H9 (cell line): ENCODE measurements around the gene MPC1. TPM values are rescaled to one million over a fixed set of nuclear protein-coding genes. Genes with fewer than 3 reads are reported as not detected.

Source experiments
- DNase-seq: peaks from one replicate; pipeline ENCODE4 v3.0.0-alpha.2; 2017
- H2AFZ ChIP-seq: one replicate; pipeline ENCODE4 v1.6.1; 2013; ENCODE audit warnings: mild to moderate bottlenecking, low read length, control low read depth, moderate library complexity
- H2AK5ac ChIP-seq: 2 replicates; pipeline ENCODE4 v1.6.1; 2013; ENCODE audit warnings: low read length, control low read depth, mixed read lengths; ENCODE audit not compliant: insufficient read length
- H2BK120ac ChIP-seq: one replicate; pipeline ENCODE4 v1.6.1; 2013; ENCODE audit warnings: low read depth, mild to moderate bottlenecking, low read length, control low read depth, inconsistent platforms; ENCODE audit not compliant: poor library complexity, severe bottlenecking
- H2BK12ac ChIP-seq: 2 replicates; pipeline ENCODE4 v1.6.1; 2013; ENCODE audit warnings: low read length, control low read depth, mixed read lengths, low read depth; ENCODE audit not compliant: insufficient read length
- H2BK15ac ChIP-seq: 2 replicates; pipeline ENCODE4 v1.6.1; 2013; ENCODE audit warnings: low read depth, low read length, control low read depth
- H2BK20ac ChIP-seq: one replicate; pipeline ENCODE4 v1.6.1; 2013; ENCODE audit warnings: low read depth, mild to moderate bottlenecking, low read length, control low read depth, inconsistent platforms; ENCODE audit not compliant: poor library complexity, severe bottlenecking
- H2BK5ac ChIP-seq: 2 replicates; pipeline ENCODE4 v1.6.1; 2013; ENCODE audit warnings: low read length, control low read depth, mixed read lengths; ENCODE audit not compliant: insufficient read length
- H3K14ac ChIP-seq: 2 replicates; pipeline ENCODE4 v1.6.1; 2013; ENCODE audit warnings: low read length, control low read depth; ENCODE audit not compliant: insufficient read depth
- H3K18ac ChIP-seq: 2 replicates; pipeline ENCODE4 v1.6.1; 2013; ENCODE audit warnings: low read depth, mild to moderate bottlenecking, mixed read lengths, low read length, control low read depth; ENCODE audit not compliant: insufficient read length
- H3K23ac ChIP-seq: 2 replicates; pipeline ENCODE4 v1.6.1; 2013; ENCODE audit warnings: low read length, control low read depth, mixed read lengths, low read depth; ENCODE audit not compliant: insufficient read length
- H3K23me2 ChIP-seq: 2 replicates; pipeline ENCODE4 v1.6.1; 2013; ENCODE audit warnings: low read depth, mild to moderate bottlenecking, mixed read lengths, low read length, control low read depth; ENCODE audit not compliant: insufficient read length, poor library complexity, severe bottlenecking
- H3K27ac ChIP-seq: 2 replicates; pipeline ENCODE4 v1.5.1; 2013; ENCODE audit warnings: low read length, control low read depth, mixed read lengths, low read depth; ENCODE audit not compliant: insufficient read length
- H3K27me3 ChIP-seq: 2 replicates; pipeline ENCODE4 v1.6.1; 2013; ENCODE audit warnings: low read length, control low read depth, inconsistent platforms; ENCODE audit not compliant: insufficient read depth
- H3K4ac ChIP-seq: 2 replicates; pipeline ENCODE4 v1.6.1; 2013; ENCODE audit warnings: low read depth, mild to moderate bottlenecking, control low read depth, inconsistent platforms, low read length, moderate library complexity
- H3K4me1 ChIP-seq: 2 replicates; pipeline ENCODE4 v1.6.1; 2013; ENCODE audit warnings: low read length, control low read depth, inconsistent platforms; ENCODE audit not compliant: insufficient read depth
- H3K4me2 ChIP-seq: 2 replicates; pipeline ENCODE4 v1.6.1; 2013; ENCODE audit warnings: low read length, control low read depth, mixed read lengths; ENCODE audit not compliant: insufficient read length, insufficient read depth
- H3K56ac ChIP-seq: 2 replicates; pipeline ENCODE4 v1.6.1; 2013; ENCODE audit warnings: low read depth, mild to moderate bottlenecking, mixed read lengths, low read length, control low read depth; ENCODE audit not compliant: insufficient read length
- H3K79me1 ChIP-seq: 2 replicates; pipeline ENCODE4 v1.6.1; 2013; ENCODE audit warnings: low read depth, mild to moderate bottlenecking, moderate library complexity, low read length, control low read depth, inconsistent platforms; ENCODE audit not compliant: insufficient read depth, poor library complexity, severe bottlenecking
- H3K79me2 ChIP-seq: 2 replicates; pipeline ENCODE4 v1.6.1; 2013; ENCODE audit warnings: low read length, control low read depth, inconsistent platforms; ENCODE audit not compliant: insufficient read depth
- H3K9ac ChIP-seq: 2 replicates; pipeline ENCODE4 v1.6.1; 2013; ENCODE audit warnings: low read length, control low read depth, mixed read lengths; ENCODE audit not compliant: insufficient read length; ENCODE audit errors: extremely low read depth
- H3K9me3 ChIP-seq: one replicate; pipeline ENCODE4 v1.6.1; 2013; ENCODE audit warnings: low read depth, low read length, inconsistent platforms; ENCODE audit not compliant: control insufficient read depth
- H3T11ph ChIP-seq: one replicate; pipeline ENCODE4 v1.6.1; 2013; ENCODE audit warnings: mild to moderate bottlenecking, low read length, control low read depth, inconsistent platforms
- H4K20me1 ChIP-seq: one replicate; pipeline ENCODE4 v1.6.1; 2013; ENCODE audit not compliant: control insufficient read depth, insufficient read length, insufficient read depth
- H4K5ac ChIP-seq: 2 replicates; pipeline ENCODE4 v1.6.1; 2013; ENCODE audit warnings: low read depth, mild to moderate bottlenecking, mixed read lengths, low read length, control low read depth; ENCODE audit not compliant: insufficient read length
- H4K8ac ChIP-seq: replicated peaks from 2 replicates; pipeline ENCODE4 v1.6.1; 2013; ENCODE audit warnings: low read length, control low read depth, mixed read lengths, low read depth; ENCODE audit not compliant: insufficient read length
- H4K91ac ChIP-seq: 2 replicates; pipeline ENCODE4 v1.6.1; 2013; ENCODE audit warnings: low read depth, mild to moderate bottlenecking, moderate library complexity, mixed read lengths, low read length, control low read depth; ENCODE audit not compliant: insufficient read length
- H3K27ac Mint-ChIP-seq, 3 experiments: 2 replicates in 2 of 3; 3 replicates in 1 of 3; pipeline ENCODE4 v1.8.0; 2020 to 2021; ENCODE audit warnings: mixed read lengths in 3 of 3, mild to moderate bottlenecking in 1 of 3, moderate library complexity in 1 of 3
- H3K27me3 Mint-ChIP-seq: 2 replicates; pipeline ENCODE4 v1.8.0; 2021; ENCODE audit warnings: low read depth, mild to moderate bottlenecking, moderate library complexity, mixed read lengths
- H3K36me3 Mint-ChIP-seq, 3 experiments: 2 replicates in 2 of 3; 3 replicates in 1 of 3; pipeline ENCODE4 v1.8.0; 2020 to 2021; ENCODE audit warnings: low read depth in 3 of 3, mixed read lengths in 3 of 3; ENCODE audit not compliant: insufficient read depth in 1 of 3
- H3K4me1 Mint-ChIP-seq, 2 experiments: 2 replicates each; pipeline ENCODE4 v1.8.0; 2020; ENCODE audit warnings: mixed read lengths in 2 of 2
- H3K4me3 Mint-ChIP-seq, 2 experiments: 2 replicates in 1 of 2; 3 replicates in 1 of 2; pipeline ENCODE4 v1.8.0; 2020 to 2021; ENCODE audit warnings: mild to moderate bottlenecking in 2 of 2, mixed read lengths in 2 of 2, moderate library complexity in 1 of 2
- H3K9me3 Mint-ChIP-seq, 2 experiments: 2 replicates in 1 of 2; 3 replicates in 1 of 2; pipeline ENCODE4 v1.8.0; 2020; ENCODE audit warnings: mild to moderate bottlenecking in 2 of 2, mixed read lengths in 2 of 2, moderate library complexity in 1 of 2
- WGBS: extraction: QIAGEN DNeasy Blood & Tissue Kit; methylation state at CpG from one replicate; pipeline ENCODE4 v1.1.7; 2013; ENCODE audit warnings: missing lambda C conversion rate, low lambda C conversion rate, mixed read lengths; ENCODE audit not compliant: insufficient read length; ENCODE audit errors: extremely low coverage; 5-methylcytosine and 5-hydroxymethylcytosine counted together
- total RNA-seq: library from RNA; stranded (reverse); gene quantifications from 2 replicates; pipeline ENCODE4 v1.2.1, GENCODE V29; 2021
- TF ChIP-seq, protein P1 (sequence below): fragments of 200-600 bp; sonication (generic); conservative IDR thresholded peaks from 3 replicates; pipeline ENCODE4 v1.8.0; 2021; ENCODE audit warnings: antibody characterized with exemption, mild to moderate bottlenecking

Gene MPC1
- total RNA-seq, 1 experiment from 2014 or later, result 10.0 TPM

- no peak overlapping the region for H3K18ac ChIP-seq
Measured at GRCh38 chr6:166413491-166413951, 30.8 kb upstream of the MPC1 start.

More at GRCh38 chr6:166413491-166413951, 30.8 kb upstream of the MPC1 start:
- TF ChIP-seq, protein P1, sequence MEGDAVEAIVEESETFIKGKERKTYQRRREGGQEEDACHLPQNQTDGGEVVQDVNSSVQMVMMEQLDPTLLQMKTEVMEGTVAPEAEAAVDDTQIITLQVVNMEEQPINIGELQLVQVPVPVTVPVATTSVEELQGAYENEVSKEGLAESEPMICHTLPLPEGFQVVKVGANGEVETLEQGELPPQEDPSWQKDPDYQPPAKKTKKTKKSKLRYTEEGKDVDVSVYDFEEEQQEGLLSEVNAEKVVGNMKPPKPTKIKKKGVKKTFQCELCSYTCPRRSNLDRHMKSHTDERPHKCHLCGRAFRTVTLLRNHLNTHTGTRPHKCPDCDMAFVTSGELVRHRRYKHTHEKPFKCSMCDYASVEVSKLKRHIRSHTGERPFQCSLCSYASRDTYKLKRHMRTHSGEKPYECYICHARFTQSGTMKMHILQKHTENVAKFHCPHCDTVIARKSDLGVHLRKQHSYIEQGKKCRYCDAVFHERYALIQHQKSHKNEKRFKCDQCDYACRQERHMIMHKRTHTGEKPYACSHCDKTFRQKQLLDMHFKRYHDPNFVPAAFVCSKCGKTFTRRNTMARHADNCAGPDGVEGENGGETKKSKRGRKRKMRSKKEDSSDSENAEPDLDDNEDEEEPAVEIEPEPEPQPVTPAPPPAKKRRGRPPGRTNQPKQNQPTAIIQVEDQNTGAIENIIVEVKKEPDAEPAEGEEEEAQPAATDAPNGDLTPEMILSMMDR, result no peak
- no peak overlapping the region for H3K14ac ChIP-seq
- no peak overlapping the region for H2BK12ac ChIP-seq
- H3K9ac ChIP-seq, result no peak overlapping the region
- H3K27ac ChIP-seq, result no peak overlapping the region
- no peak overlapping the region for H2AFZ ChIP-seq
- H4K8ac ChIP-seq, result no peak overlapping the region
- peaks cover 3% of the 10 kb centered on the region for H4K20me1 ChIP-seq
- no peak overlapping the region for H2AK5ac ChIP-seq
- H3K56ac ChIP-seq, result no peak overlapping the region
- H3K9me3 ChIP-seq, result no peaks in the 10 kb centered on the region
- H3K9me3 Mint-ChIP-seq, result peaks cover 11 to 13% of the 10 kb centered on the region in 2 experiments; a peak in 4 of 5 replicates
- no peak overlapping the region for H2BK120ac ChIP-seq
- no peak overlapping the region for H3K4me3 Mint-ChIP-seq
- peaks cover 8 to 16% of the 10 kb centered on the region in 2 experiments for H3K4me1 Mint-ChIP-seq
- no peak overlapping the region for H2BK20ac ChIP-seq
- no peak overlapping the region for H3K4ac ChIP-seq
- no peak overlapping the region for H3K23ac ChIP-seq
- H3K36me3 Mint-ChIP-seq, result peaks cover 27 to 29% (median 27%) of the 10 kb centered on the region in 3 experiments
- WGBS, result no CpG with 5 or more reads among the region's 17 CpGs
- H3K27me3 ChIP-seq, result no peaks in the 10 kb centered on the region
- no peak overlapping the region for H2BK5ac ChIP-seq
- H3K27ac Mint-ChIP-seq, result peak overlapping the region in 1 of 3 experiments; percentile 96; a peak in 1 of 7 replicates
- no peak for DNase-seq
- H3K4me1 ChIP-seq, result 0 out of 2 replicates have a peak, but pooled peaks cover 5% of the 10 kb centered on the region
- H3K23me2 ChIP-seq, result peaks cover 5% of the 10 kb centered on the region
- no peaks in the 10 kb centered on the region for H3K79me1 ChIP-seq
- no peaks in the 10 kb centered on the region for H3K27me3 Mint-ChIP-seq
- no peak overlapping the region for H4K5ac ChIP-seq
- no peak overlapping the region for H3K4me2 ChIP-seq
- H3T11ph ChIP-seq, result no peak overlapping the region
- no peak overlapping the region for H4K91ac ChIP-seq
- no peak overlapping the region for H2BK15ac ChIP-seq
- H3K79me2 ChIP-seq, result no peaks in the 10 kb centered on the region
